Activated CD8-positive, alpha-beta memory T cell treated with anti-CD3 and anti-CD28 coated beads for 48 hours (primary cell): ENCODE data around the gene GSC2.

Experiments used
- DNase-seq, 3 experiments: peaks; one replicate each; pipeline ENCODE4 v3.0.0-alpha.2; 2020; ENCODE audit warnings: low read depth in 2 of 3, low spot score in 2 of 3

Gene GSC2

GRCh38 chr22:19103880-19104821 lies 45.9 kb downstream of the GSC2 start:
- DNase-seq = no peak

- no peak for DNase-seq
Observed at GRCh38 chr22:19098157-19098556, 51.9 kb downstream of the GSC2 start.

GRCh38 chr22:19097518-19097917 lies 52.6 kb downstream of the GSC2 start:
- DNase-seq = no peak
